ENCODE measurements around the gene NELFE.

The NELFE gene

DNA sequence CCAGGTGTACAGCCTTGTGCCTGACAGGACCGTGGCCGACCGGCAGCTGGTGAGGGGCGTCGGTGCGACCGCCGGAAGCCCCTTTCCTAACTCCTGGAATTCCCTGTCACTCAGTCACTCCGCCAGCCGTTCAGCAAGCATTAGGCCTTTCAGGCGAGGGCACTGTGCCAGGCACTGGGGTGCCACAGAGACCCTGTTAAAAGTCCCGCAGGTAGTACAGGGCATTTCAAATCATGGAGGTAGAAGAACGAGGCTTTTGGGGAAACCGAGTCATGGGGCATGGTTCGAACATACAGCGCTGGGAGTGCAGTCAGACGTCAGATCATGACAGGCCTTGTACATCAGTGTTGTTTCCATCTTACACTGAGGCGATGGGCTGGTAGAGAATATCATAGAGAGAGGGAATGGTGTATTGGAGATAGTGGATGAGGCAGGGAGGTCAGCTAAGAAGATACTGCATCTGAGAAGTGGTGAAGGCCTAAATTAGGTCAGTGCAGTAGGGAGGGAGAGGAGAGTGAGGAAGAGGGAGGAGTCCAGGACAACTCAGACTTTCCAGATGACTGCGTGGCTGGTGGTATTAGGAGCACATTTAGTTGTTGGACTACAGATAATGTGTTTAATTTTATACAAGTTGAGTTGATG lies 14.1 kb upstream of the NELFE start:
- no peak for DNase-seq (ENCODE audit: low read depth in 3 of 3)

DNA sequence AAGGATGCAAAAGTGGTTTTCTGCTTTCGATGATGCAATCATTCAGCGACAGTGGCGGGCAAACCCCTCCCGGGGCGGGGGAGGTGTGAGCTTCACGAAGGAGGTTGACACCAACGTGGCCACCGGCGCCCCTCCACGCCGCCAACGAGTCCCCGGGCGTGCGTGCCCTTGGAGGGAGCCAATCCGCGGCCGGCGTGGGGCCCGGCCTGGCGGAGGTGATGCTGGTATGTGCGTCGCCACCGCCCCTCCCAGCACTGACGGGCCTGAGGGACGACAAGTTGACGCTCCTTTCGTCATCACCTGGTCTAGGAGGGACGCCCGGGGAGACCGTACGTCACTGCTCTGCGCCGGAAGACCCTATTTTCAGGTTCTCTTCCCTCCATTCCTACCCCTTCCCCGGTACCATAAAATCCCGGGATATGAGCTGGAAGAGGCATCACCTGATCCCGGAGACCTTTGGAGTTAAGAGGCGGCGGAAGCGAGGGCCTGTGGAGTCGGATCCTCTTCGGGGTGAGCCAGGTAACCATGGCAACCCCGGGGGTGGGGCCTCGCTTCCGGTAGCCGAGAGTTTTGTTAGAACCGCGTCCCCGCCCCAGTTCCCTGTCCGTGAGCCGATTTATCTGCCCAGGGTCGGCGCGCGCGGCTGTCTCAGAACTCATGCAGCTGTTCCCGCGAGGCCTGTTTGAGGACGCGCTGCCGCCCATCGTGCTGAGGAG lies 13.4 kb upstream of the NELFE start, which contains the start of gene DXO:
Gene DXO (minus strand): TSS at position 146 of the 716 bp plus-strand sequence. CDS start 463 bp downstream, outside the sequence.
- DNase-seq (ENCODE audit: low read depth in 3 of 3) = peak; percentile 88 to 98 (median 97)

DNA sequence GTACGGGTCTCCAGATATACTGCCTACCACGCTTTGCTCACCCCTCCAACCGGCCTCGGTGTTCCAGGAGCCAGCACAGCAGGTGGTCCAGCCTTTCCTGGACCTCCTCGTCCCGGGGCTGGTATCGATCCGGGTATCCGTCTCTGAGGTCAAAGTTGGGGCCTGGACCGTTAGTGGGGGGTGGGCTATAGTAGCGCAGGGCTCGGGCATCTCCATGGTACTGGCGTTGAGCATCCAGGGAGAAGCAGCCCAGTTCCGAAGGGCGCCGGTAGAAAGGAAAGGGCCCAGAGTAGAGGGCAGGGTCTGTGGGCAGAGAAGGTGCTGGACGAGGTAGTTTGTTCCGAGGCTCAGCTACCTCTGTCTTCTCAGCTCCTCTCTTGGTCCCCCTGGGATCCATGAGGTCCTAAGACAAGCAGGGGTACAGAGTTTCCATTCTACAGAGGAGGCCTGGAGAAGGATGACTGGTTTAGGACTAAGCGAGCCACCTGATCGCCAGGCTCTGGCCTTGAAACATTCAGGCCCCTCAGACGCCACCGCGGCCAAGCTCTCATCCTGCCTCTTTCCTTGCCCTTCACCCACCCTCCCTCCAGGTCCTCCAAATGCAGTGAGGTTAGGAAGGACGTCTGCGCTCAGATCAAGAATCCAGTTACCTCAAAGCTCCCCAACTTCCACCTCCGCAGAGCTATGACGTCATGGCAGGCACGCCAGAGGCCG lies 12.7 kb upstream of the NELFE start:
- DNase-seq (ENCODE audit: low read depth in 3 of 3) = no peak

DNA sequence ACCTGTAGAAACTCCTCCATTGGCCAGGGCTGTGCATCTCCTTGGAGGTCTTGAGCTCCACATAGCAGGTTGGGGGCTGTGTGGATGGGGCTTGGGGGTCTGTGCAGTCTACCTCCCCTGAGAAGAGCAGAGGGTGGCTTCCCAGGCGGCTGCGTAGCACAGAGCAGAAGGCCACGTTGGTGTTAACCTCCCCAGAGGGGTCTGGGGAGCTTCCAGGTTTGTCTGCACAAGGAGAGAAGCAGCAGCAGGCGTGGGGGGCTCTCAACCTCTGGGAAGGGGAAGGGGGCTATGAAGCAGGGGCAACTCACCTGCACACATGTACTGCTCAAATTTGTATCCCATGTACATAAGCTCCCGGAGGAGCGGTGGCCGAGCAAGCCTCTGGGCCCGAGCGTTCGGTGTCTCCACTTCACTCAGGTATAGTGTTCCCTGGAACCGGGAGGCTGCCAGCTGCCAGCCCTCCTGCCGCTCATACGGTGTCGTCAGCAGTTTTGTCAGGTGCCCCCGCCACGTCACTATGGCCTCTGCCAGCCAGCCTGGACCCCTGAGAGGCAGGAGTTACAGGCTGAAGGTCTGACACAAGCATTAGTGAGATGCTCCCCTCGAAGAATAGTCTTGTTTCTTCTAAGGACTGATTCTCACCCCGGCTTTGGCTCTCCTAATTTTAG lies 12.0 kb upstream of the NELFE start:
- DNase-seq (ENCODE audit: low read depth in 3 of 3) = no peak

DNA sequence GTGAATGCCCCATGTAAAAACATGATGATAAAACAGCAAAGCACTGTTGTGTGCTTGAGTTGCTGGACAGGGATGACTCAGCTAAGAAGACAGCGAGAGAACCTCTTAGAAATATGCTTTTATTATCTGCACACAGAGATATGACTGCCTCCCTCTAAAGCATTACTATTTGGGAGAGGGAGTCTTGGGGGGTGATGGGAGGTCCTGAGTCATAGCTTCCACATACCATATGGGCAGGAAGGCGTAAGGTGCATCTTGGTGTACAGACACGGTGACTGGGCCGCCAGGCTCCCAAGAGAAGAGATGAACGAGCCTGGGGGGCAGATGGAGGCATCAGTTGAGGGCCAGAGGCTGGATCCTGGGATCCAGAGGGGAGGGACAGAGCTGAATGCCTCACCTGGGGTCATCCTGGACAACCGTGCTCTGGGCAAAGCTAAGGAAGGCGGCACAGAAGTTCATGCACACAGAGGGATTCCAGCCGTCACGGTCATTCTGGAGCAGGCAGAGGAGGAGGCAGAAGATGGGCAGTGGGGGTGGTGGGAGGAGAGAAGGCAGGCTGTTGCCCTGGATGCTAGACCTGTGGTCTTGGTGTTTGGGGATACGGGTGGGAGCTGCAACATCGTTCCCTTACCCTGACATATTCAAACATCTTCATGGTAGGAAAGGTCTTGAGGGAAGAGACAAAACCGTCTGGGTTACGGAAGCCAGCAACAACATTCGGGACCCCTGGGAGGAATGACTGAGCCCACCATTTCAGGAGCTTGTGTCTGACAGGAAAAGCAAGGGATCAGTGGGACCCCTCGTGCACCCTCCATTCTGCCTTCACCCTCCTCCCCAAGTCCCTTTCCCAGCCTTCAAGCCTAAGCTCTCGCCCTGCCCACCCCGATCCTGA lies 11.2 kb upstream of the NELFE start:
- DNase-seq (ENCODE audit: low read depth in 3 of 3) = no peak

DNA sequence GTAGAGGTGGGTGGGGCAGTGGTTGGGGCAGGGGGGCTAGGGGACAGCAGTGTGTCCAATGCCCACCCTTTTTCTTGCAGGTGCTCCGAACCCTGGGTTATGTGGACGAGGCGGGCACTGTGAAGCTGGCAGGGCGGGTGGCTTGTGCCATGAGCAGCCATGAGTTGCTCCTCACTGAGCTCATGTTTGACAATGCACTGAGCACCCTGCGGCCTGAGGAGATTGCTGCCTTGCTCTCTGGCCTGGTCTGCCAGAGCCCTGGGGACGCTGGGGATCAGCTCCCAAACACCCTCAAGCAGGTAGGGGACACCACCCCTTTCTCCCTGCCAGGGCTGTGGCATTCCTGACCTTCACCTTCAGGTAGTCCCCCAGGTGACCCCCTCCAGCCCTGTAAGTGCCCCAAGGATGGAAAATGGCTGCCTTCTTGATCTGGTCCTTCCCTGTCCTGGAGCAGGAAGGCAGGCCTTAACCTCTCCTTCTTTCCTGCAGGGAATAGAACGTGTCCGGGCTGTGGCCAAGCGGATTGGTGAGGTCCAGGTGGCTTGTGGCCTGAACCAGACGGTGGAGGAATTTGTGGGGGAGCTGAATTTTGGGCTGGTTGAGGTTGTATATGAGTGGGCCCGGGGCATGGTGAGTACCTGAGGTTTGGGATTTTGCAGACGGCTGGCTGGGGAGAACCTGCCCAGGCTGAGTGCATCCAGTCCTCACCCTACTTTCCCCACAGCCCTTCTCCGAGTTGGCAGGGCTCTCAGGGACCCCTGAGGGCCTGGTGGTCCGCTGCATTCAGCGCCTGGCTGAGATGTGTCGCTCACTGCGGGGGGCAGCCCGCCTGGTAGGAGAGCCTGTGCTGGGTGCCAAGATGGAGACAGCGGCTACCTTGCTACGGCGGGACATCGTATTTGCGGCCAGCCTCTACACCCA lies 10.3 kb upstream of the NELFE start:
- DNase-seq (ENCODE audit: low read depth in 3 of 3) = no peak

DNA sequence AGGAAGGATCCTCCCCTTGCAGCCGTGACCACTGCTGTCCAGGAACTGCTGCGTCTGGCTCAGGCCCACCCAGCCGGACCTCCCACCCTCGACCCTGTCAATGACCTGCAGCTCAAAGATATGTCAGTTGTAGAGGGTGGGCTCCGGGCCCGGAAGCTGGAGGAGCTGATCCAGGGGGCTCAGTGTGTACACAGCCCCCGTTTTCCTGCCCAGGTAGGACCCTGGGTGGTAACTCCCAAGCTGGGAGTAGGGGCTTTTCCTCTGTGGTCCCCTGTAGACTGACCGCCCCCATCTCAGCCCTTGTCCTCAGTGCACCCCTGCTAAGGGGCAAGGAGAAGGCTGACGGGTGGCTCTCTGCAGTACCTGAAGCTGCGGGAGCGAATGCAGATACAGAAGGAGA lies 9.6 kb upstream of the NELFE start:
- DNase-seq (ENCODE audit: low read depth in 3 of 3) = no peak

DNA sequence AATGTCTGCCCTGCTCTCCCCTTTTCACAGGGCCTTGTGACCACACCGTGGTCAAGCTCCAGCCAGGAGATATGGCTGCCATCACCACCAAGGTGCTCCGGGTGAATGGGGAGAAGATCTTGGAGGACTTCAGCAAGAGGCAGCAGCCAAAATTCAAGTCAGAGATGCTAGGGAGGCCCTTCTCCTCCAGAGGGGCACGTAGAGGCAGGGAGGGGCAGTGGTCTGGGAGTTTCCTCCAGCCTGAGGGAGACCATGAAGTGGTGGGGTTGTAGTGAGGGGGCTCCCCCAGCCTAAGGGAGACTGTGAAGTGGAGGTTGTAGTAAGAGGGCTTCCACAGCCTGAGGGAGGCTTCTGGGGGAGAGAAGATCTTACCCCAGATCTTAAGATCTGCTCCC lies 9.2 kb upstream of the NELFE start:
- no peak for DNase-seq (ENCODE audit: low read depth in 3 of 3)

DNA sequence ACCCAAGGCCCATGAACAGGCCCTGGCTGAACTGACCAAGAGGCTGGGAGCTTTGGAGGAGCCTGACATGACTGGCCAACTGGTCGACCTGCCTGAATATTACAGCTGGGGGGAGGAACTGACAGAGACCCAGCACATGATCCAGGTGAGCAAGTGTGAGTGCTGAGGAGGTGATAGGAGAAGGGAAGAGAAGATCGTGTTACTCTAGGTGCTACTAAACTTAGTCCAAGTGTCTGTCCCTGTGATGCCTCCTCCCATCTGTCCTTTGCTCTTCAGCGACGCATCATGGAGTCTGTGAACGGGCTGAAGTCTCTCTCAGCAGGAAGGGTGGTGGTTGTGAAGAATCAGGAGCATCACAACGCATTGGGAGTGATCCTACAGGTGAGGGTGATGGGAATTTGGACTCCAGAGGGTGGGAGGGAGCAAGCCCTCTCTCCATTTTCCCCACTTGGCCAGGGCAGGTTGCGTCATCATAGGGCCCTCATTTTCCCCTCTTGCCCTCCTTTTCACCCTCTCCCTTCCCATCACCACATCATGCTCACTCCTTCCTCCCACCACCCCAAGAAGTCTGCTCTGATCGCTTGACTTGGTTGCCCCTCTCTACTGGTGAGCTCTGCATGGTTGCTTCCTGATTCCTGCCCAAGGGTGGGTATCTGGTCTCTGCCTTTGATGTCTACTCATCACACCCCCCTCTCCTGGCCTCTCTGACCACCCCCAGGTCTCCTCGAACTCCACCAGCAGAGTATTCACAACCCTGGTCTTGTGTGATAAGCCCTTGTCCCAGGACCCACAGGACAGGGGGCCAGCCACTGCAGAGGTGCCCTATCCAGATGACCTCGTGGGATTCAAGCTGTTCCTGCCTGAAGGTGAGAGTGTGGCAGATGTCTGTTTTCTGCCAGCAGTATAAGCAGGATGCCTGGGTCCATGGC lies 8.5 kb upstream of the NELFE start:
- DNase-seq (ENCODE audit: low read depth in 3 of 3) = no peak

DNA sequence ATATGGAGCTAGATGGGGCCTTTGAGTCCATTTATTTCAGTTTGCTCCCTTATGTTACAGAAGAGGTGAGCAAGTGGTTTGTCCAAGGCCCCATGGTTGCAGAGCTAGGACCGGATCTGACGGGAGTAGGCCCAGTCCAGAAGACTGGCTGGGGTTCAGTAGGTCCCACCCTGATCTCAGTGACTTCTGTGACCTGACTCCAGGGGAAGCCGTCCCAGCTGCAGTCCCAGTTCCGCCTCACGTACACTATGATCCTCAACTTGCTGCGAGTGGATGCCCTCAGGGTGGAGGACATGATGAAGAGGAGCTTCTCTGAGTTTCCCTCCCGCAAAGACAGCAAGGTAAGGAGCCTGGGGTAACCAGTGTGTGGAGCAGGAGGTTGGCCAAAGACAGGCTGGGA lies 7.7 kb upstream of the NELFE start:
- DNase-seq (ENCODE audit: low read depth in 3 of 3) = no peak

DNA sequence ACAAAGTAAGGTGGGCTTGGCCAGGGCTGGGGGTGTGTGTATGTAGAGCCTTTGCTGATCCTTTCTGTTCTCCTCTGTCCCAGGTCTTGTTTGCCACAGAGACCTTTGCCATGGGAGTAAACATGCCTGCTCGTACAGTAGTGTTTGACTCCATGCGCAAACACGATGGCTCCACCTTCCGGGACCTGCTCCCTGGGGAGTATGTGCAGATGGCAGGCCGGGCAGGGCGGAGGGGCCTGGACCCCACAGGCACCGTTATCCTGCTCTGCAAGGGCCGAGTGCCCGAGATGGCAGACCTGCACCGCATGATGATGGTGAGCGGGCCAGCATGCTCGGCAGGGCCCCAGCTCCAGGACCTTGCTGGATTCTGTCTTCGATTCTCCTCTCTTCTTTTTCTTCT lies 6.9 kb upstream of the NELFE start:
- no peak for DNase-seq (ENCODE audit: low read depth in 3 of 3)

DNA sequence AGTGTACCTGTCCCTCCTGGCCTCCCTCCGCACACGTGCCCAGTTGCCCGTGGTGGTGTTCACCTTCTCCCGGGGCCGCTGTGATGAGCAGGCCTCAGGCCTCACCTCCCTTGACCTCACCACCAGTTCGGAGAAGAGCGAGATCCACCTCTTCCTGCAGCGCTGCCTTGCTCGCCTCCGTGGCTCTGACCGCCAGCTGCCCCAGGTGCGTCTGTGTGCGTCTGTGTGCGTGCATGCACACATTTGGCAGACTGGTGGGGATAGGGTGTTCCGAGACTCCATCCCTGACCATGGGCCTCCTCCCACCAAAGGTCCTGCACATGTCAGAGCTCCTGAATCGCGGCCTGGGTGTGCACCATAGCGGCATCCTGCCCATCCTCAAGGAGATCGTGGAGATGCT lies 5.2 kb upstream of the NELFE start:
- DNase-seq (ENCODE audit: low read depth in 3 of 3) = no peak

DNA sequence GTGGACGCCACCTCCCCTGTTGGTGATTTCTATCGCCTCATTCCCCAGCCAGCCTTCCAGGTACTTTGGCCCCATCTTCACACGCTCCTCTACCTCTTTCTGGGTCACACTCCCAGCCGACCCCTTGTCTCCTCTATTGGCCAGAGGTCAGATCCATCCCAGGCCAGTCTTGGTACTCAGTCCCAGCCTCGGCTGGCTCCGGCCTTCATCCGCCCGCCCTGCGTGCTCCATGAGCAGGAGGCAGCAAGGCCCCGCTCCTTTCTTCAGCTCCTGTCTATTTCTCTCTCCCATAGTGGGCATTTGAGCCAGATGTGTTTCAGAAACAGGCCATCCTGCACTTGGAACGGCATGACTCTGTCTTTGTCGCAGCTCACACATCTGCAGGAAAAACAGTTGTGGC lies 2.8 kb upstream of the NELFE start:
- no peak for DNase-seq (ENCODE audit: low read depth in 3 of 3)

DNA sequence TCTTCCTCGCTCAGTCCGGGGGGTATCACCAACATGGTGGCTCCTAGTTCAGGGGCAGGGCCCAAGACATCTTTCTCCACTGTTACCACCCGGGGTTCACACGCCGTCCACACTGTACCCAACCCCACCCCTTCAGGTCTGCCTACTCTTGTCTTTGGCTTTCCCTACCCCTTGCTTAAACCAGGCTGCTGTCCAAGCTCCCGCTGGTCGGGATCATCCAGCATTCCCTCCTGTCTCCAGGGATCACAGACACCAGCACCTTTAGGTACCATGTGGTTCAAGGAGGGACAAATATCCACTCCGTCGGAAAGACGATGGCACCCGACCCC lies 395 bp downstream of the NELFE start:
- DNase-seq (ENCODE audit: low read depth in 3 of 3) = no peak

DNA sequence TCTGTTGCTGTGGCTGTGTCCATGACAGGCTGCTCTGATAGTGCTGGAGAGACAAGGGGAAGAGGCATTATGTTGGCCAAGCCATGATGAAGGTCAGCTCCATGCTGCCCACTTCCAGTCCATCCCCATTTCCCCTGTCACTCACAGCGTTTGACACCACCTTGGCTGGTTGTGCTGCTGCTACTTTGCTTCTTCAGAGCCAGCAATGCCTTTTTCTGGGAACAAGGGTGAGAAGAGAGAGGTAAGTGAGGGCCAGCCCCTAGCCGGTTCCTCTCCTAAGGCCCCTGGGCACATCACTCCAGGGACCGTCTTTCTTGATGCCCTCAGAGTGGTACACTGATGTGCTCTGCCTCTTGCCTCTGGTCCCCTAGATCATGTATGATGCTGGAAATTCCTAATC lies 2.0 kb downstream of the NELFE start:
- DNase-seq (ENCODE audit: low read depth in 3 of 3) = no peak

DNA sequence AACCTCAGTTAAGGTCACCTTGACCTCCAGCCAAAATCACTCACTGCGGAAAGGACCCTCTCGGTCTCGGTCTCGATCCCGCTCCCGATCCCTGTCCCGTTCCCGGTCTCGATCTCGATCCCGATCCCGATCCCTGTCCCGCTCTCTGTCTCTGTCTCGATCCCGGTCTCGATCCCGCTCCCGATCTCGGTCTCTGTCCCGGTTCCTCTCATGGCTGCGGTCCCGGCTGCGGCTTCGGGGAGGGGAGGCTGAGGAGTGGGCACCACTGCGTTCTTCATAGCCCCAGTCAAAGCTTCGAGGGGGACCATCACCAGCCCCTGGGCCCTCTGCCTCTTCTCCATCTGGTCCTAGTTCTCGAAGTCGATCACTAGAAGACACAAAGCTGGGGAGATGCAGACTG lies 4.3 kb downstream of the NELFE start:
- no peak for DNase-seq (ENCODE audit: low read depth in 3 of 3)

DNA sequence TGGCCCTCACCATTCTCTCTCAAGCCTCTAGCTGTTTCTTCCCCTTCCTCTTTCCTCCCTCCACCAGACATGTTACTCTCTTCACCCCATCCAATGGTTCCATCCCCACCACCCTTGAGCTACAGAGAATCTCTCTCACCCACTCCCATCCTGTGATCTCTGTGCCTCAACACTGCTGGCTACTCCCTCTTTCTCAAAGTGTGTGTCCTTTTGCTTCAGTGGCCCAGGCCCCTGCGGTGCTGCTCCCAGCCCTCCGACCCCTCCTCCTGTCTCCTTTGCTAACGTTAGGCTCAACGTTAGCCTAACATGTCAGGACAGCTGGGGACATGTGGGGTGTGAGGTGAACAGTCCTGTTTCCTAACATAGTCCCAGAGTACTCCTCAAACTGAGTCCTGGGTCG lies 5.9 kb downstream of the NELFE start:
- no peak for DNase-seq (ENCODE audit: low read depth in 3 of 3)

DNA sequence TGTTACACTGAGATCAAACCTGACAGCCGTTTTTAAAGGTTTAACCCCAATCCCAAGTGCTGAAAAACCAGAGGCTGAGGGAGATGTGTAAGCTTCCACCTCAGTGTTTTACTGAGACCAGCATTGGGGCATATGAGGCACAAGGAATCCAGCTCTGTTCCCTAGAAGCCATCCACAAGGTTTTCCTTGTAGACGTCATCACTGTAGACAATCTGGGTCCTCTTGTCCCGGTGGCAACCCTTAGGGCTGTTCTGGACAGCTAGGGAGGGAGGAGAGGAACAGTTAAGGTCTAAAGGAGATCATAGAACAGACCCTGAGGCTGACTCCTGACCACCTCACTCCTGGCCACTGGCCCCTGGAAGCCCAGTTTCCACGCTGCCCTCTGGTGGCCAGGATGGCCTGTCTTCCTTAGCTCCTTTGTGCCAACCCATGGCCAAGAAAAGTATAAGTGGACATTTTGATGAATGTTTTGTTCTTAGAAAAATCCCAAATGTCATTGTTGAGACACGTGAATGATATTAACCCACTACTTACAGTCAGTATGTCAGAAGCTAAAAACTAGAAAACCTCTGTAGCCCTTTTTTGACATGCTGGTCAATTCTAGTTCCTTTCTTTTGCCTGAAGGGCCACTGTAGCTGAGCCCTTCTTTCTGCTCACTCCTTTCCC lies 6.5 kb downstream of the NELFE start:
- DNase-seq (ENCODE audit: low read depth in 3 of 3) = no peak
